HG03520 (cell line): ENCODE data around the gene BLVRA.
A peak's percentile ranks its signal among the peaks of the same experiment; 100 is the strongest.
"Not testable (repeated sequence)": the region's sequence is repeated elsewhere in the genome, so short reads cannot be mapped to it uniquely, and the experiment has no call there.

Experiments
- ATAC-seq: cut with Tn5 transposase; IDR thresholded peaks from one replicate; pipeline ENCODE4 v1.9.1; 2021; ENCODE audit warnings: mild to moderate bottlenecking, moderate library complexity; ENCODE audit not compliant: unreplicated experiment

BLVRA gene, protein sequence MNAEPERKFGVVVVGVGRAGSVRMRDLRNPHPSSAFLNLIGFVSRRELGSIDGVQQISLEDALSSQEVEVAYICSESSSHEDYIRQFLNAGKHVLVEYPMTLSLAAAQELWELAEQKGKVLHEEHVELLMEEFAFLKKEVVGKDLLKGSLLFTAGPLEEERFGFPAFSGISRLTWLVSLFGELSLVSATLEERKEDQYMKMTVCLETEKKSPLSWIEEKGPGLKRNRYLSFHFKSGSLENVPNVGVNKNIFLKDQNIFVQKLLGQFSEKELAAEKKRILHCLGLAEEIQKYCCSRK

GRCh38 chr7:43758029-43758821, at the start of gene BLVRA:
TSS of gene BLVRA (plus strand) at chr7:43758680. CDS start at chr7:43771159, 12,479 bp downstream.
- peak; percentile 64 for ATAC-seq

GRCh38 chr7:43711503-43711902, 47.0 kb upstream of the BLVRA start:
- no peak for ATAC-seq

GRCh38 chr7:43715966-43716365, 42.5 kb upstream of the BLVRA start:
- ATAC-seq, result not testable (repeated sequence)

GRCh38 chr7:43716598-43716997, 41.9 kb upstream of the BLVRA start:
- no peak for ATAC-seq

- no peak for ATAC-seq
Measured at GRCh38 chr7:43721193-43721806, 37.2 kb upstream of the BLVRA start.

GRCh38 chr7:43723007-43723341, 35.5 kb upstream of the BLVRA start:
- no peak for ATAC-seq

DNA sequence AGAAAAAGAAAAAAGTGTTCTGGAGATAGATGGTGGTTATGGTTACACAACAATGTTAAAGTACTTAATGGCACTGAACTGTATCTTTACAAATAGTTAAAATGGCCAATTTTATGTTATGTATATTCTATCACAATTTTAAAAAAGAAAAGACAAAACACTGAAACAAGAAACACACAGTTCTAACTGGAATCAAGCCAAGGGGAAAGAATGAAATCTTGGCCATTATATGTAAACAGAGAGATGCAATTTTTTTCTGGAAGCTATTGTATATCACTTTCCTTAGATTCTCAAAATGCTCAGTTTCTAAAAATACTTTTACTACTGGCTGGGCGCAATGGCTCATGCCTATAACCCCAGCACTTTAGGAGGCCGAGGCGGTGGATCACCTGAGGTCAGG, 33.2 kb upstream of the BLVRA start:
- no peak for ATAC-seq

GRCh38 chr7:43726466-43726865, 32.0 kb upstream of the BLVRA start:
- no peak for ATAC-seq

DNA sequence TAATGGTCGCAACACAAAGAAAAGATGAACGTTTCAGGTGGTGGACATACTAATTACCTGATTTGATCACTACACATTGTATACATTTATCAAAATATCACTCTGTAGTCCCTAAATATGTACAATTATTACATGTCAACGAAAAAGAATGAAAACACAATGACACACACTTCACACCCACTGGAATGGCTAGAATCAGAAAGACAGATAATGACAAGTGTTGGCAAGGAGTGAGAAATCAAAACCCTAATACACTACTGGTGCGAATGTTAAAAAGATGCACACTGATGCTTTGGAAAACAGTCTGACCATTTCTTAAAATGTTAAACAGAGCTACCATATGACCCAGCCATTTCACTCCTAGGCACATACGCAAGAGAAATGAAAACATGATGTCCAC, 31.5 kb upstream of the BLVRA start:
- ATAC-seq, result no peak

DNA sequence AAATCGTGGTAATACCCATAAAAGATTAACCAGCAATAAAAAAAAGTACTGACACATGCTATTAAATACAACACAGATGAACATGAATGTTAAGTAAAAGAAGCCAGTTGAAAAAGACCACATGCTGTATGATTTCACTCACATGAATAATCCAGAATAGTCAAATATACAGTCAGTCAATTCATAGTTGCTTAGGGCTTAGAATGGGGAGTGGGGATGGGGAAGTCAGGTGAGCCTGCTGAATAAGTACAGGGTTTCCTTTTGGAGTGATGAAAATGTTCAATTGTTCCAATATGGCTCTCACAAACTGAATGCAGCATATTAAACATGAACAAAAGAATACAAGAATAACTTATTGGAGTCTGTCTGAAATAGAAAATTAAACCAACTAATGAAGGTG, 31.0 kb upstream of the BLVRA start:
- no peak for ATAC-seq

DNA sequence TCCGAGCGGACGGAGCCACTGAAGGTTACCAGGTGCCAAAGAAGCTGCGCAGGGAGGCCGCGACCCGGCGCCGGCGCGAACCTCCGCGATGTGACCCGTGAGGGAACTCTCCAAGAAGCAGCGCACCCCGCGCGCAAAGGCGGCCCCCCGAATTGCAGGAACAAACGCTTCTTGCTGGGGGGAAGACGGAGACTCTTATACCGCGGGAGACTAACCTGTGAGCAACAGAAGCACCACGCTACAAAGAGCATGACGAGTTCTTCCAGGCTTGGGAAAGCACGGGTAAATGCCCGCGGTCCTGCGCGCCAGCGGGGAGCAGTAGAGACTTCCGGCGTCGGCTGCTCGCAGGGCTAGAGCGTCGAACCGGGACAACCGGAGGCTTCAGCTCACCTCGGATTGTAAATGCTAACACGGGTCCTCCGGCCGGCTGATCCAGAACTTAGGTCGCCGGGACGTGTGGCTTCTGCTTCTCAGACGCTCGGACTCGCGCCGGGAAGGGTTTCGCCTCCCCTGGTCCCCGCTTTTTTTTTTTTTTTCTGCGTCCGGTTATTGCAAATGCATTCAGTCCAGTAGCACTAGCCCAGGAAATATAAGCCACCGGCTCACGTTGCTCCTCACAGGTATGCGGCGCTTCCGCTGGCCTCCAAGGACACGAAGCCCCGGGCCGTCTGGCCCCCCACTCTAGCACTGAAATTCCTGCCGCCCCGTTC, 29.1 kb upstream of the BLVRA start, which contains the start of gene COA1:
Gene COA1, minus strand, starts transcription at position 310 of the 710 bp plus-strand sequence. CDS start 80,909 bp downstream, outside the sequence.
- ATAC-seq, result peak; percentile 72

DNA sequence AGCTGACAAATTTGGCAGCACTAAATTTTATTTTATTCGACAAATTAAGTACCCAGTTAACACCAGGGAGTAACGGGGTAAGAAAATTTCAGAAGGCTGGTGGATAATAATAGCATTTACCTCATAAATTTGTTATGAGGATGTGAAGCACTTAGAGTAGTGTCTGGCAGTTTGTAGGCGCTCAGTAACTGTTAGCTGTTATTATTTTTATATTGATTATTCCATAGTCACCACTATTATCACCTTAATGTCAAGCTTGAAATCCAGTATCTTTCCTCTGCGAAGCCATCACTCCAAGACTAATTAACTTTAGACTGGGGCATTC, 28.6 kb upstream of the BLVRA start:
- ATAC-seq, result no peak

GRCh38 chr7:43731494-43731893, 27.0 kb upstream of the BLVRA start:
- ATAC-seq, result not testable (repeated sequence)

GRCh38 chr7:43734575-43735332, 23.7 kb upstream of the BLVRA start:
- ATAC-seq, result not testable (repeated sequence)

DNA sequence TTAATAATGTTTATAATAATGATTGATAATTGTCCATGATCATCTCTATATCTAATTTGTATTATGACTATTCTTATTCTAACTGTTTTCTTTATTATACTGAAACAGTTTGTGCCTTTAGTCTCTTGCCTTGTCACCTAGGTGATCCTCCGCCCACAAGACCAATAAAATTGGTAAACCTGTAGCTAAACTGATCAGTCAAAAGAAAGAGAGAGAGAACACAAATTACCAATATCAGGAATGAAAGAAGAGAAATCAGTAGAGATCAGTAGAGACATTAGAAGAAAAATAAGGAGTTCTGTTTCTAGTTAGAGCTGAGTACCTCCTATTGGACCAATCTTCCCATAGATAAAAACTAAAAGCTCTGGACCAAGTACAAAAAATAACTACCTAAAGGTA, 23.1 kb upstream of the BLVRA start:
- ATAC-seq, result peak; percentile 6

DNA sequence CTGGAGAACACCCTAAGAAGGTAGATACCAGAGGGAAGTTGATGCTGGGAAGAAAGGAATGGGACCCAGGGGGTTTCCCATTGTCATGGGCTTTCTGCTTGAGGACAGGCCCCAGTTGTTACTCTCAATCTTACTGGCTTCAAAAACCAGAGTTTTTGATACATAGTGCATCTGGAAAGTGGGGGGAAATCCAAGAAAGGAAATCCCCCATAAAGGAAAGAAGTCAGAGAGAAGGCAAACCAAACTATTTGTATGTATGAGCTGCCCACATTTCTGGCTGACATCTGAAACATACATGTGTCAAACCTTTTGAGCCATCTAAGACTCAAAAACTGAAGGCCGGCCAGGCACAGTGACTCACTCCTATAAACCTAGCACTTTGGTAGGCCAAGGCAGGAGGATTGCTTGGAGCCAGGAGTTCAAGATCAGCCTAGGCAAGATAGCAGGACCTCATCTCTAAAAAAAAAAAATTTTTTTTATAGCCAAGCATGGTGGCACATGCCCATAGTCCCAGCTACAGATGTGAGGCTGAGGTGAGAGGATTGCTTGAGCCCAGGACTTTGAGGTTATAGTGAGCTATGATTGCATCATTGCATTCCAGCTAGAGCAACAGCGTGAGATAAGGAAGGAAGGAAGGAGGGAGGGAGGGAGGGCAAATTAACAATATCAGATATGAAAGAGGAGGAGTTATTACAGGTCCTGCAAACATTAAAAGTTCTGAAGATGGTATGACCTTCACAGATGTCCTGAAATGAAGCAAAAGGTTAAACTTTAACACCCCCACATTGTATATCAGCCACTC, 22.5 kb upstream of the BLVRA start:
- ATAC-seq, result peak; percentile 65

- no peak for ATAC-seq
Measured at GRCh38 chr7:43737467-43738127, 20.9 kb upstream of the BLVRA start.

DNA sequence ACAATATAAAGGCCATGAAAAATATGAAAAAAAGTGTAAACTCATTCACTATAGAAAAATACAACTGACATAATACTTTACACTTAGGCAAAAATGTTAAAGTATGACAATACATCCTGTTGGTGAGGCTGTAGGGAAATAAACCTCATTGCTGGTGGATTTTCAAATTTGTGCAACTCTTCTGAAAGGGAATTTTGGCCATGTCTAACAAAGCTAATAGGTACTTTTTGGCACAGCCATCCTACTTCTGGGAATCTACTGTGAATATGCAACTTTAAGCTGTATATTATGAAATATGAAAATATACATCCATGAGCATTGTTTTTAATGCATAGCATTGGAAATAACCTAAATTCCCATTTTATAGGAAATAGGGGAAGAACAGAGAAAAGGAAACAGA, 15.8 kb upstream of the BLVRA start:
- ATAC-seq, result no peak
